Measurements from ENCODE around the gene PSMG3. TPM values are rescaled to one million over a fixed set of nuclear protein-coding genes. Genes with fewer than 3 reads are reported as not detected.
A peak's percentile ranks its signal among the peaks of the same experiment; 100 is the strongest.

PSMG3 gene
- total and polyA plus RNA-seq, 2 experiments from 2014 or later, result 28.3 to 84.8 TPM

DNA sequence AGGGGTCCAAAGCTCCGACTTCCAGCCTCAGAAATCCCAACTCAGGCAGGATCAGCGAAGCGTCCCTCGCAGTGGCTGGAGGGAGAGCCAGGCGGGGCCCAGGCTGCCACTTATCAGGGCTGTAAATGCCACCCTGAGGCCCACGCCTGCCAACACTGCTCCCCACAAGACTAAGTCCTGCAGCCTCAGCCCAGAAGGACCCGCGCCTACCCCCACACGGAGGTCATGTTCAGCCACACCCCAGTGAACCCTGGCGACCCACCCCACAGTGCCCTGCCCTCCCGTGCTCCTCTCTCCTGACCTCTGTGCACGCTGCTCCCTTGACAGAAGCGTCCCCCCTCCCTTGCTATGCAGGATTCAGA lies 3.2 kb downstream of the PSMG3 start:
- Histone ChIP-seq H2AFZ (peak overlapping the region; percentile 52; the same call in 1 of the 2 replicates), H3K79me2 (replicated peaks; ENCODE audit: insufficient read depth) (0 out of 2 replicates have a peak, but pooled peaks cover 3% of the 10 kb centered on the region), H3K36me3 (ENCODE audit: insufficient read depth) (no peaks in the 10 kb centered on the region), H3K4me2 (no peak overlapping the region), H3K9me2 (ENCODE audit: insufficient read depth) (no peaks in the 10 kb centered on the region), H3K4me1 (ENCODE audit: insufficient read depth) (no peaks in the 10 kb centered on the region), H3K27me3 (ENCODE audit: insufficient read depth) (no peaks in the 10 kb centered on the region), H3K4me3 (no peak overlapping the region), H3F3A (replicated peaks; ENCODE audit: low read depth) (no peaks in the 10 kb centered on the region), H4K20me1 (replicated peaks; ENCODE audit: insufficient read depth) (no peaks in the 10 kb centered on the region), H3K27ac (ENCODE audit: low read depth) (no peak overlapping the region)
- no peak for ATAC-seq
- Mint-ChIP-seq H3K27me3 (ENCODE audit: insufficient read depth, low read depth, poor library complexity) (peaks cover 5% of the 10 kb centered on the region), H3K9me3 (no peaks in the 10 kb centered on the region), H3K36me3 (ENCODE audit: low read depth) (peaks cover 39% of the 10 kb centered on the region), H3K27ac (peak overlapping the region; percentile 86; the same call in 1 of the 2 replicates), H3K4me1 (peaks cover 26% of the 10 kb centered on the region), H3K4me3 (no peak overlapping the region)
- TF ChIP-seq ZNF114 (CRISPR knock-in tag; IDR thresholded peaks at IDR 0.05) (no peak), JUNB (IDR thresholded peaks at IDR 0.05; ENCODE audit: unreplicated experiment) (no peak), EZH2phosphoT487 (IDR thresholded peaks at IDR 0.05; ENCODE audit: unreplicated experiment) (no peak), EZH2 (IDR thresholded peaks at IDR 0.05; ENCODE audit: low read depth, unreplicated experiment) (no peak), CREB1 (CRISPR knock-in tag; IDR thresholded peaks at IDR 0.05; ENCODE audit: low read depth) (no peak)
- TF ChIP-seq, protein P1, sequence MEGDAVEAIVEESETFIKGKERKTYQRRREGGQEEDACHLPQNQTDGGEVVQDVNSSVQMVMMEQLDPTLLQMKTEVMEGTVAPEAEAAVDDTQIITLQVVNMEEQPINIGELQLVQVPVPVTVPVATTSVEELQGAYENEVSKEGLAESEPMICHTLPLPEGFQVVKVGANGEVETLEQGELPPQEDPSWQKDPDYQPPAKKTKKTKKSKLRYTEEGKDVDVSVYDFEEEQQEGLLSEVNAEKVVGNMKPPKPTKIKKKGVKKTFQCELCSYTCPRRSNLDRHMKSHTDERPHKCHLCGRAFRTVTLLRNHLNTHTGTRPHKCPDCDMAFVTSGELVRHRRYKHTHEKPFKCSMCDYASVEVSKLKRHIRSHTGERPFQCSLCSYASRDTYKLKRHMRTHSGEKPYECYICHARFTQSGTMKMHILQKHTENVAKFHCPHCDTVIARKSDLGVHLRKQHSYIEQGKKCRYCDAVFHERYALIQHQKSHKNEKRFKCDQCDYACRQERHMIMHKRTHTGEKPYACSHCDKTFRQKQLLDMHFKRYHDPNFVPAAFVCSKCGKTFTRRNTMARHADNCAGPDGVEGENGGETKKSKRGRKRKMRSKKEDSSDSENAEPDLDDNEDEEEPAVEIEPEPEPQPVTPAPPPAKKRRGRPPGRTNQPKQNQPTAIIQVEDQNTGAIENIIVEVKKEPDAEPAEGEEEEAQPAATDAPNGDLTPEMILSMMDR (conservative IDR thresholded peaks at IDR 0.05; ENCODE audit: low read depth in 2 of 2), result no peak
- TF ChIP-seq, protein P2, sequence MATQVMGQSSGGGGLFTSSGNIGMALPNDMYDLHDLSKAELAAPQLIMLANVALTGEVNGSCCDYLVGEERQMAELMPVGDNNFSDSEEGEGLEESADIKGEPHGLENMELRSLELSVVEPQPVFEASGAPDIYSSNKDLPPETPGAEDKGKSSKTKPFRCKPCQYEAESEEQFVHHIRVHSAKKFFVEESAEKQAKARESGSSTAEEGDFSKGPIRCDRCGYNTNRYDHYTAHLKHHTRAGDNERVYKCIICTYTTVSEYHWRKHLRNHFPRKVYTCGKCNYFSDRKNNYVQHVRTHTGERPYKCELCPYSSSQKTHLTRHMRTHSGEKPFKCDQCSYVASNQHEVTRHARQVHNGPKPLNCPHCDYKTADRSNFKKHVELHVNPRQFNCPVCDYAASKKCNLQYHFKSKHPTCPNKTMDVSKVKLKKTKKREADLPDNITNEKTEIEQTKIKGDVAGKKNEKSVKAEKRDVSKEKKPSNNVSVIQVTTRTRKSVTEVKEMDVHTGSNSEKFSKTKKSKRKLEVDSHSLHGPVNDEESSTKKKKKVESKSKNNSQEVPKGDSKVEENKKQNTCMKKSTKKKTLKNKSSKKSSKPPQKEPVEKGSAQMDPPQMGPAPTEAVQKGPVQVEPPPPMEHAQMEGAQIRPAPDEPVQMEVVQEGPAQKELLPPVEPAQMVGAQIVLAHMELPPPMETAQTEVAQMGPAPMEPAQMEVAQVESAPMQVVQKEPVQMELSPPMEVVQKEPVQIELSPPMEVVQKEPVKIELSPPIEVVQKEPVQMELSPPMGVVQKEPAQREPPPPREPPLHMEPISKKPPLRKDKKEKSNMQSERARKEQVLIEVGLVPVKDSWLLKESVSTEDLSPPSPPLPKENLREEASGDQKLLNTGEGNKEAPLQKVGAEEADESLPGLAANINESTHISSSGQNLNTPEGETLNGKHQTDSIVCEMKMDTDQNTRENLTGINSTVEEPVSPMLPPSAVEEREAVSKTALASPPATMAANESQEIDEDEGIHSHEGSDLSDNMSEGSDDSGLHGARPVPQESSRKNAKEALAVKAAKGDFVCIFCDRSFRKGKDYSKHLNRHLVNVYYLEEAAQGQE (IDR thresholded peaks at IDR 0.05; ENCODE audit: unreplicated experiment), result no peak
- no peak for DNase-seq (ENCODE audit: low spot score)

DNA sequence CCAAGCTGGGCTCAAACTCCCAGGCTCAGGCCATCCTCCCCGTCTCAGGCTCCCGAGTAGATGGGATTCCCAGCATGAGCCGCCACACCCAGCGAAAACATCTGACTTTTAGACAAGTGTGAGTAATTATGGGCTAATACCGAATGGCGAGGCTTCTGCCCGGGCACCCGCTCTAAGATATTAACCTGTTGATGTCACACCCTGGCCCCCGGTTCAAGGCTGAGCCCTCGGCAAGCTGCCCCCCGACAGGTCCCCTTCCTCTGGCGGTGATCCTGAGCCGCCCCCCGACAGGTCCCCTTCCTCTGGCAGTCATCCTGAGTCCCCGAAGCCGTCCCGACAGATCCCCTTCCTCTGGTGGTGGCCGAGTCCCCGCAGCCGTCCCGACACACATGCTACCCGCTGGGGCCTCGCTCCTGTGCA lies 5.2 kb downstream of the PSMG3 start:
- Histone ChIP-seq H3K36me3 (ENCODE audit: insufficient read depth) (no peaks in the 10 kb centered on the region), H3K79me2 (replicated peaks; ENCODE audit: insufficient read depth) (0 out of 2 replicates have a peak, but pooled peaks cover 3% of the 10 kb centered on the region), H4K20me1 (replicated peaks; ENCODE audit: insufficient read depth) (no peaks in the 10 kb centered on the region), H3K4me1 (ENCODE audit: insufficient read depth) (no peaks in the 10 kb centered on the region), H3F3A (replicated peaks; ENCODE audit: low read depth) (no peaks in the 10 kb centered on the region), H3K9me2 (ENCODE audit: insufficient read depth) (no peaks in the 10 kb centered on the region), H3K4me2 (no peak overlapping the region), H2AFZ (no peak overlapping the region), H3K4me3 (no peak overlapping the region), H3K27ac (ENCODE audit: low read depth) (no peak overlapping the region), H3K27me3 (ENCODE audit: insufficient read depth) (no peaks in the 10 kb centered on the region)
- peaks cover 24% of the 10 kb centered on the region for H3K4me1 Mint-ChIP-seq
- H3K4me3 Mint-ChIP-seq, result no peak overlapping the region
- no peak overlapping the region for H3K27ac Mint-ChIP-seq
- no peaks in the 10 kb centered on the region for H3K9me3 Mint-ChIP-seq
- peaks cover 39% of the 10 kb centered on the region for H3K36me3 Mint-ChIP-seq (ENCODE audit: low read depth)
- no peak for ATAC-seq
- DNase-seq (ENCODE audit: low spot score), result no peak
- TF ChIP-seq, protein P2 (IDR thresholded peaks at IDR 0.05; ENCODE audit: unreplicated experiment), result no peak
- TF ChIP-seq, protein P3, sequence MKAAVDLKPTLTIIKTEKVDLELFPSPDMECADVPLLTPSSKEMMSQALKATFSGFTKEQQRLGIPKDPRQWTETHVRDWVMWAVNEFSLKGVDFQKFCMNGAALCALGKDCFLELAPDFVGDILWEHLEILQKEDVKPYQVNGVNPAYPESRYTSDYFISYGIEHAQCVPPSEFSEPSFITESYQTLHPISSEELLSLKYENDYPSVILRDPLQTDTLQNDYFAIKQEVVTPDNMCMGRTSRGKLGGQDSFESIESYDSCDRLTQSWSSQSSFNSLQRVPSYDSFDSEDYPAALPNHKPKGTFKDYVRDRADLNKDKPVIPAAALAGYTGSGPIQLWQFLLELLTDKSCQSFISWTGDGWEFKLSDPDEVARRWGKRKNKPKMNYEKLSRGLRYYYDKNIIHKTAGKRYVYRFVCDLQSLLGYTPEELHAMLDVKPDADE (IDR thresholded peaks at IDR 0.05), result no peak
- no peak for TF ChIP-seq ZNF114 (CRISPR knock-in tag; IDR thresholded peaks at IDR 0.05)
- peaks cover 1% of the 10 kb centered on the region for H3K27me3 Mint-ChIP-seq (ENCODE audit: insufficient read depth, low read depth, poor library complexity)
